Measurements from ENCODE around the gene NAB1.

DNA sequence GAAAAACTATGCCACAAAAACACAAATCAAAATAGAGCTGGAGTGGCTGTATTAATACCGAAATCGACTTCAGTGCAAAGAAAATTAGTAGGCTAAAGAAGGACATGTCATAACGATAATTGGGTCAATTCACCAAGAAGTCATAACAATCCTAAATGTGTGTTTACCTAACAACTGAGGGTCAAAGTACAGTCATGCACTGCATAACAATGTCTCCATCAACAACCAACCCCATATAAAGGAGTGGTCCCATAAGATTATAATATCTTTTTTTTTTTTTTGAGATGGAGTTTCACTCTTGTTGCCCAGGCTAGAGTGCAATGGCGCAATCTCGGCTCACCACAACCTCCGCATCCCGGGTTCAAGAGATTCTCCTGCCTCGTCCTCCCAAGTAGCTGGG is 87.5 kb downstream of the NAB1 start:
- TF ChIP-seq, protein P1, sequence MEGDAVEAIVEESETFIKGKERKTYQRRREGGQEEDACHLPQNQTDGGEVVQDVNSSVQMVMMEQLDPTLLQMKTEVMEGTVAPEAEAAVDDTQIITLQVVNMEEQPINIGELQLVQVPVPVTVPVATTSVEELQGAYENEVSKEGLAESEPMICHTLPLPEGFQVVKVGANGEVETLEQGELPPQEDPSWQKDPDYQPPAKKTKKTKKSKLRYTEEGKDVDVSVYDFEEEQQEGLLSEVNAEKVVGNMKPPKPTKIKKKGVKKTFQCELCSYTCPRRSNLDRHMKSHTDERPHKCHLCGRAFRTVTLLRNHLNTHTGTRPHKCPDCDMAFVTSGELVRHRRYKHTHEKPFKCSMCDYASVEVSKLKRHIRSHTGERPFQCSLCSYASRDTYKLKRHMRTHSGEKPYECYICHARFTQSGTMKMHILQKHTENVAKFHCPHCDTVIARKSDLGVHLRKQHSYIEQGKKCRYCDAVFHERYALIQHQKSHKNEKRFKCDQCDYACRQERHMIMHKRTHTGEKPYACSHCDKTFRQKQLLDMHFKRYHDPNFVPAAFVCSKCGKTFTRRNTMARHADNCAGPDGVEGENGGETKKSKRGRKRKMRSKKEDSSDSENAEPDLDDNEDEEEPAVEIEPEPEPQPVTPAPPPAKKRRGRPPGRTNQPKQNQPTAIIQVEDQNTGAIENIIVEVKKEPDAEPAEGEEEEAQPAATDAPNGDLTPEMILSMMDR (IDR thresholded peaks at IDR 0.05; ENCODE audit: poor library complexity, severe bottlenecking), result no peak
- no peak for TF ChIP-seq MXI1 (conservative IDR thresholded peaks at IDR 0.05; ENCODE audit: poor library complexity, severe bottlenecking)
- no peak for TF ChIP-seq TAF1 (IDR thresholded peaks at IDR 0.05; ENCODE audit: low read depth)
- no peak for TF ChIP-seq POLR2AphosphoS5 (IDR thresholded peaks at IDR 0.05)
- TF ChIP-seq, protein P2, sequence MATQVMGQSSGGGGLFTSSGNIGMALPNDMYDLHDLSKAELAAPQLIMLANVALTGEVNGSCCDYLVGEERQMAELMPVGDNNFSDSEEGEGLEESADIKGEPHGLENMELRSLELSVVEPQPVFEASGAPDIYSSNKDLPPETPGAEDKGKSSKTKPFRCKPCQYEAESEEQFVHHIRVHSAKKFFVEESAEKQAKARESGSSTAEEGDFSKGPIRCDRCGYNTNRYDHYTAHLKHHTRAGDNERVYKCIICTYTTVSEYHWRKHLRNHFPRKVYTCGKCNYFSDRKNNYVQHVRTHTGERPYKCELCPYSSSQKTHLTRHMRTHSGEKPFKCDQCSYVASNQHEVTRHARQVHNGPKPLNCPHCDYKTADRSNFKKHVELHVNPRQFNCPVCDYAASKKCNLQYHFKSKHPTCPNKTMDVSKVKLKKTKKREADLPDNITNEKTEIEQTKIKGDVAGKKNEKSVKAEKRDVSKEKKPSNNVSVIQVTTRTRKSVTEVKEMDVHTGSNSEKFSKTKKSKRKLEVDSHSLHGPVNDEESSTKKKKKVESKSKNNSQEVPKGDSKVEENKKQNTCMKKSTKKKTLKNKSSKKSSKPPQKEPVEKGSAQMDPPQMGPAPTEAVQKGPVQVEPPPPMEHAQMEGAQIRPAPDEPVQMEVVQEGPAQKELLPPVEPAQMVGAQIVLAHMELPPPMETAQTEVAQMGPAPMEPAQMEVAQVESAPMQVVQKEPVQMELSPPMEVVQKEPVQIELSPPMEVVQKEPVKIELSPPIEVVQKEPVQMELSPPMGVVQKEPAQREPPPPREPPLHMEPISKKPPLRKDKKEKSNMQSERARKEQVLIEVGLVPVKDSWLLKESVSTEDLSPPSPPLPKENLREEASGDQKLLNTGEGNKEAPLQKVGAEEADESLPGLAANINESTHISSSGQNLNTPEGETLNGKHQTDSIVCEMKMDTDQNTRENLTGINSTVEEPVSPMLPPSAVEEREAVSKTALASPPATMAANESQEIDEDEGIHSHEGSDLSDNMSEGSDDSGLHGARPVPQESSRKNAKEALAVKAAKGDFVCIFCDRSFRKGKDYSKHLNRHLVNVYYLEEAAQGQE (IDR thresholded peaks at IDR 0.05; ENCODE audit: borderline replicate concordance), result no peak
- TF ChIP-seq RAD21 (conservative IDR thresholded peaks at IDR 0.05), result no peak
